Activated CD4-positive, alpha-beta T cell treated with anti-CD3 and anti-CD28 coated beads for 48 hours (primary cell): ENCODE measurements around the gene GMDS.

Source experiments
- DNase-seq: peaks from one replicate; pipeline ENCODE4 v3.0.0-alpha.2; 2020

GMDS gene

DNA sequence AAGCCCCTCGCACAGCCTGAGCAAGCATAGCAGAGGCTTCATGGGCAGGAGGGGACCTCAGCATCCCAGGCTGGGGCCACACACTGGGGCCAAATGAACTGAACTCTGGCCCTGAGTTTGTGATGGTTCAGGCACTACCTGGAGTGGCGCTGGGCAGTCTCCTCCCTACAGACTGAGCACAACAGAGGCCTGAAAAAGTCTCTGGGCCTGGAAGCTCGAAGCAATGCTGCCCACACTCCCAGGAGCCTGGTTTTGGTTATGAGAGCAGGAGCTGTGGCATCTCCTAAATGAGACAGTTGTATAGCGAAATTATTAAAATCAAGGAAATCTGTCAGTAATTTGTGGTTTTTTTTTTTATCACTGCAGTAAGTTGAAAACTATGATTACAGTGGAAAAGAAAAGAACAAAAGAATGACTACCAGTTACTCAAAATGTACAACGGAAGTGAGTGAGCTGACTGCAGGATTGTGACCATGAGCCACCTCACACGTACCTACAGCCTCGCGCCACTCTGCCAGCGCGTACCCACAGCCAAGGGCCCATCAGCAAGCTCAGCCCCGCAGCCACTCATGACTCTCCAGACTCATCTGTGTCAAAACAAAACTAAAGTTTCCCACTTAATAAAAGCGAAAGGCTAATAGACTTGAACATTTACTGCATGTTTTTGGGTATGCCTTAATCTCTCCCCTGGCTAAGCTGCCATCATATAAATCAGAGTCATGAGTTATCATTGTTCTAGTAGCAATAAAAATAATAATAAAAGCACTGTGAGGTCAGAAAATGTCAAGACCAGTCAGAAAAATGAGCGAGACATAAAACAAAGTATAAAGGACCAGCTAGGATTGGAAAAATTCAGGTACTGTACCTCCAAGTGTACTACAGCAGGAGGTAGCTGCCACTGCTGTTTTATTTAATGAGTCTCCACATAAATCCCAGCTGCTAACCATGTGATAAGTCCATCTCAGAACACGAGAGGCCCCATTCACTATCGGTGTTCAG is 458.7 kb downstream of the GMDS start:
- DNase-seq: peak; percentile 54

DNA sequence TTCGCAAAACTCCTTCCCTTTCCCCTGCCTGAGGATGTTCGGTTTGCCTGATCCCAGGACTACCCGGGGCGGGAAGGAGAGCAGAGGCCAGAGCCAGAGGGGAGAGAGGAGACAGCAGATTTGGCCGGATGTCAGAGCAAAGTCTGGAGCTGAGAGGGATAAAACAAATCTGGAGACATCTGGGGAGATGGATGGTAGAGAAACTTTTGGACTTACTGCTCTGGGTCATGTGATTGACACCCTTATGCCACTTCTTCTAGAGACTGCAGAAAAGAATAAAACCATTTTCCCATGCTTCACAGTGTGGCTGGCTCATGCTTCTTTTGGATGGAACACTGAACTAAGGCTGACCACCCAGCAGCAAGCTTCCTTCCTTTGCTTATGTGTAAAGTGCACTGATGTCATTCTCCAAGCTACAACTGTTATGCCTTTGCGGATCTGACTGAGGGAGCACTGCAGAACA is 461.0 kb downstream of the GMDS start:
- no peak for DNase-seq

DNA sequence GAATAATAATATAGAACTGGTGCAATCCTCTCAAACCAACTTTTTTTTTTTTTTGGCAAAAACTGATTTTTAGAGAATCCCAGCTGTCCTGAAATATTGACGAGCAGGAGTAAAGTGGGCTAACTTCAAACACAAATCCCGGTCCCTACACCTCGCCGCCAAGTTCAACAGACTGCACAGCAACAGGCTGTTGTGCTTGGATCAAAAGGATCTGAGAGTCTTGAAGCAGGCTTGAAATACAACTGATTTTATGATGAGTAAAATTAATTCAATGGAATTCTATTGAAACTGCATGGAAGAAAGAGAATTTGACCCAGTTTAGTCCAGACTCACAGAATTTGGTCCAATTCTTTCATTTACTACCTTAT is 463.6 kb downstream of the GMDS start:
- no peak for DNase-seq

- no peak for DNase-seq
These were observed 464.1 kb downstream of the GMDS start for GRCh38 chr6:1781152-1781816.

- DNase-seq: no peak
These were observed 465.0 kb downstream of the GMDS start for GRCh38 chr6:1780251-1780867.

DNA sequence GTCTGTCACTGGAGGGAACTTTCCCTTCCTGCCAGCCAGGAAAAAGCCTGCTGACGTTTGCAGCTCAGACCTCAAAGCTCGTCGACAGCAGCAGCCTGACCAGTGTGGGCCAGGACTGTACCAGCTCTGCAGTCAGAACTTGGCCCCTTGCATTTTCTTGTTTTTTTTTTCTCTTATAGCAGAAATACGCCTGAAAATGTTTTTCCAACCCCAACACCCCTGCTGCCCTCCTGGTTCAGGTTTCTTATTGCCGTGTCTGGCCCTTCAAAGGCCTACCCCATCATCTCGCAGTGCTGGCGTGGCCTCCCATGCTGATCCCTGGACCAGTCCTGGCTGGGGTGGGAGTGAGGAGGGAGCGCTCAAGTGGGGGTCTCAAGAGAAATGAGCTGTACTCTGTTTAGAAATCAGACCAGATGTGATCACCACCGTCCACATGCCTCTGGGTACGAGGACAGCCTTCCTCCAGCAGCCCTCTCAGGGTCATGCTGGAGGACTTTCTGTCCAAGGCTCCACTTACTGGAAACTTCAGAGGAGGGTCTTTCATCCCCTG is 466.6 kb downstream of the GMDS start:
- DNase-seq: no peak

DNA sequence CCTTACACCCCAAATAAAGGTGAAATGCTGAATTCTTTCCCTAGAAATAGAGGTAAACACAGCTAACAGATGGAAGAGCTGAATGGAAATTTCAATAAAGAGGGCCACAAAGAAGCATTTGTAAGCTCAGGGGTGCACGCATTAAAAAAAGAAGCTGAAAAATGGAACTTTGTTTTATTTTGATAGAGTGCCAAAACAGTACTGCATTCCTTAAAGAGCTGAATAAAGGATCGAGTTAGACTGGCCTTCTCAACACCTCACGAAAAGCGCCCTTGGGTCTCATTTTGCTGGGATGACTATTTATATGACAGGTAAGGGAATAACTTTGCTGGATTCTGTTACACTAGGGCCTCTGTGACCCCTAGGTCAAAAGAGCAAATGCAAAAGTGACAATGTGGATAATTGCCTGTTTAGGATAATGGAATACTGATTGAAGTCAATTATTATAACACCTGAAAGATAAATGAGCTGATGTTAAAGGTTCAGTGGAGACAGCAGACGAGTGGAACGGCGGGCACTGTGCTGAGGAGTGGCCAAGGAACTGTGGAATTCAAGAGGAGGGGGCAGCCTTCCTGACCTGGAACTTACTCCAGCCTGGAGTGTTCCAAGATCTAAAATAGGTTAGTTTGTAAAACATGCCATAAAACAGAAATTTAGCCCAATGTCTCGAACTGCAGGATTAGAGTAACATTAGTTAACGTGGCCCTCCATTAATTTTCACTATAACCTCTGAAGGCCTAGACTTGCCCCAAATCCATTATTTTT is 467.3 kb downstream of the GMDS start:
- DNase-seq: no peak

DNA sequence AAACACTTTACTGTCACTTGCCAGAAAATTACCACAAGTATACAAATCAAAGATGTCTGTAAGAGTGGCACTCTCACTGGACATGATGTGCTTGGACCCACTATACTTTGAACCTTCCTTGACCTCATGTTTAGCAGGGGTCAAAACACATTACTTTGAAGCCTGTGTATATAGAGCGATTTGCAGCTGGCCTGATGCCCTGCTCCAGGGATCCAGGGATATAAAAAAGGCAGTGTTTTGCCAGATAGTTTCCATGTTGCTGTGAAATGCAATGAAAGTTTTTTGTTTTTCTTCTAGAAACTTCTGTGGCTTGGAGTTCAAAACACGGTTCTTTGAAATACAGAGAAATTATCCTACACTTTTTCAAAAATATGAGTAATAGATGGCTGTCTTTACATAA is 470.0 kb downstream of the GMDS start:
- no peak for DNase-seq

- DNase-seq: no peak
These were observed 471.0 kb downstream of the GMDS start for GRCh38 chr6:1774226-1774915.

GRCh38 chr6:1773700-1774099 is 471.7 kb downstream of the GMDS start:
- no peak for DNase-seq

- peak; percentile 69 for DNase-seq
These were observed 474.3 kb downstream of the GMDS start for GRCh38 chr6:1770968-1771723.

GRCh38 chr6:1770435-1770843 is 475.0 kb downstream of the GMDS start:
- DNase-seq: peak; percentile 52

- no peak for DNase-seq
These were observed 477.7 kb downstream of the GMDS start for GRCh38 chr6:1767481-1768246.

- DNase-seq: no peak
These were observed 478.8 kb downstream of the GMDS start for GRCh38 chr6:1766654-1767053.

DNA sequence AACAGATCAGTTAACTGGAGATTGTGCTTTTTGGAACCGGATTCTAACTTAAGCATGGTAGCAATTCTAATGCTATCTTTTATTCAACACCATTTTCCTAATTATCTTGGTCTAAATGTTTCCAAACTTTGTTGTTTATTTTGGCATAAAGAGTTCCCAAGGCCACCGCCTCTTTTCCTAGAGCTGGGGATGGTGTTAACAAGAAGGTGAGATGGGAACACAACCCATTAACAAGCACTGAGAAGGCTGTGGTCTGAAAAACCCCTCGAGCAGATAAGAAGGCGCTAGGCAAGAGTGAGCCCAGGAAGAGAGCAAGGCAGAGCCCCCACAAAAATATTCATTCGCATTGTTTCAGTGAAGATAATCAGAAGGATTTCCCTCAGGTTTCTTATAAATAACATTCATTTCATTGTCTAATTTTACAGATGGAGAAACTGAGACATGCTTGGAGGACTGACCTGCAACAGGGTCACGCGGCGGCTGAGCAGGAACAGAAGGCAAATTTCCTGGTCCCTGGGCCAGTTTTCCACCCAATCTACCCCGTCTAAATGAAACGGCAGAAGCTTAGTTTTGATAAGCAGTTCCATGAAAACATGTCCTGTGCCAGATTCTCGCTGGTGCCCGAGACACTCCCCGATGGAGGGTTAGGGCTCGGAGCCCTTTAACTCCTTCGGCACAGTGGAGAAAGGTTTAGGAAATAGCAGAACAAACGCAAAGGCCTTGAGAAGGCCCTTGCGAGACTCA is 480.1 kb downstream of the GMDS start:
- DNase-seq: no peak

- no peak for DNase-seq
These were observed 480.9 kb downstream of the GMDS start for GRCh38 chr6:1764397-1764987.

DNA sequence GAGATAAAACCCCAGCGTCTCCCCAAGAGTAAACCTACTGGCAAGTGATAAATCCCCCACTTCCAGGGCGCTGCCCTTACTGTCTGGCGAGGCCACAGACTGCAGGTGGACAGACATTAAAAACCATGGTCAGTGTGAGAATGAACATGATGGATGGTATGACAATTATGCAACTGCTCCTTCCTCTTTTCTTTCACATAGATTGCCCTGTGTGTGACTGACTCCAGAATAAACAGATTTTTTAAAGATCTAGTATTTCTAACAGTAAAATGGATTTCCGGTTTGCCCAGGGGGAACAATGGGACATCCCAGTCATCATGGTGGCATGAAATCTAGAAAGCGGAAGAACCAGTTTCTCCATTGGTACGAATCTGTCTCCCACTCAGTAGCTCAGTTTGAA is 482.0 kb downstream of the GMDS start:
- DNase-seq: no peak

DNA sequence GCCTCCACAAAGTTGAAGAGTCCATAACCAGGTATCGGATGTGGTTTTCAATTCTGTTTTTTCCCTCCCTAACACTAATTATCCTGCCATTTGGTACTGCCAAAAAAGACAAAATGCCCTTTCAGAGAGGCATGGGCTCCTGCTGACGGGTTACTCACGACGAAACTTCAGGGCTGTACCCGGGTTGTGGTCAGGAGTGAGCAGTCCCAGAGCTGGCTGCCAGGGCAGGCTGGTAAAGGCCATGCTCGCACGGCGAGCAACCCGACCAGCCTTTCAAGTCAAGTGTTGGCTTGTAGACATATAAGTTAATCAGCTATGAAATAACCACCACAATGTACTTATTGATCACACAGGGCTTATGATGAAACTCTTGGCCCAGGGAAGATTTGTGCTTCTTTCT is 483.2 kb downstream of the GMDS start:
- no peak for DNase-seq

GRCh38 chr6:1761477-1761877 is 483.9 kb downstream of the GMDS start:
- DNase-seq: no peak
